GM12878 (cell line): ENCODE results near the gene PPP1R17. TPM values are rescaled to one million over a fixed set of nuclear protein-coding genes. Genes with fewer than 3 reads are reported as not detected.

ENCODE experiments used
- ATAC-seq: fragments of 200-7000 bp; cut with Tn5 transposase; 3 replicates; pipeline ENCODE4 v1.9.1; 2020; ENCODE audit warnings: mild to moderate bottlenecking, moderate library complexity
- BruUV-seq: library from RNA; stranded (reverse); fragments of 400-500 nt; replicated peaks from 2 replicates; lab custom pipeline; 2021; lab: Mats Ljungman, UMichigan
- CTCF ChIA-PET: fragments of 300-600 bp; sonication (Branson Sonifier 250); formaldehyde crosslinking; extraction: SDS; loops from one replicate; lab custom pipeline; 2021; ENCODE audit warnings: inconsistent platforms; lab: Yijun Ruan, JAX
- POLR2A ChIA-PET: fragments of 350-600 bp; formaldehyde crosslinking; extraction: SDS; loops from one replicate; lab custom pipeline; 2021; ENCODE audit warnings: inconsistent platforms; lab: Charles Lee
- RAD21 ChIA-PET: fragments of 300-600 bp; sonication (Branson Sonifier 250); formaldehyde crosslinking; loops from one replicate; lab custom pipeline; 2023; ENCODE audit warnings: antibody characterized with exemption; ENCODE audit not compliant: unreplicated experiment; lab: Charles Lee
- SMC1A ChIA-PET: fragments of 300-600 bp; sonication (Branson Sonifier 250); formaldehyde crosslinking; loops from one replicate; lab custom pipeline; 2023; ENCODE audit not compliant: unreplicated experiment, uncharacterized antibody; lab: Charles Lee
- DNase-seq: peaks from one replicate; pipeline ENCODE4 v3.0.0-alpha.2; 2011; ENCODE audit warnings: low read depth, low spot score
- FAIRE-seq: peaks from 3 replicates; lab custom pipeline; 2011; peaks lifted over from hg19 to GRCh38; lab: Jason Lieb, UNC
- H2AFZ ChIP-seq: 2 replicates; pipeline ENCODE4 v1.6.0; 2011; ENCODE audit warnings: low read depth, low read length, control low read depth; ENCODE audit not compliant: control insufficient read depth
- H3K27ac ChIP-seq: 2 replicates; pipeline ENCODE4 v1.5.1; 2011; ENCODE audit warnings: control low read depth; ENCODE audit not compliant: control insufficient read depth, insufficient read depth
- H3K27me3 ChIP-seq, 2 experiments: replicated peaks in 1 of 2; 2 replicates each; pipeline versions ENCODE4 v1.6.0 to v1.6.1; 2011; ENCODE audit warnings: low read length in 1 of 2; ENCODE audit not compliant: control insufficient read depth in 2 of 2, insufficient read depth in 2 of 2
- H3K36me3 ChIP-seq, 2 experiments: 2 replicates each; pipeline ENCODE4 v1.5.1; 2011; ENCODE audit warnings: low read length in 1 of 2; ENCODE audit not compliant: control insufficient read depth in 2 of 2, insufficient read depth in 2 of 2
- H3K4me1 ChIP-seq: 2 replicates; pipeline ENCODE4 v1.6.1; 2011; ENCODE audit warnings: mild to moderate bottlenecking, low read length, moderate library complexity, mixed read lengths; ENCODE audit not compliant: control insufficient read depth, insufficient read depth
- H3K4me2 ChIP-seq: 2 replicates; pipeline ENCODE4 v1.6.0; 2011; ENCODE audit warnings: control low read depth; ENCODE audit not compliant: control insufficient read depth, insufficient read depth
- H3K4me3 ChIP-seq: fragments of 200-600 bp; sonication (generic); 2 replicates; pipeline ENCODE4 v1.5.1; 2016
- H3K79me2 ChIP-seq: 2 replicates; pipeline ENCODE4 v1.6.0; 2011; ENCODE audit warnings: low read length; ENCODE audit not compliant: control insufficient read depth, insufficient read depth
- H3K9ac ChIP-seq: 2 replicates; pipeline ENCODE4 v1.8.0; 2011; ENCODE audit warnings: low read length, control low read depth, mixed read lengths; ENCODE audit not compliant: control insufficient read depth, insufficient read depth
- H3K9me3 ChIP-seq: replicated peaks from 3 replicates; pipeline ENCODE4 v1.5.1; 2011; ENCODE audit warnings: mild to moderate bottlenecking, low read length; ENCODE audit not compliant: control insufficient read depth, insufficient read depth
- H4K20me1 ChIP-seq: 2 replicates; pipeline ENCODE4 v1.6.0; 2011; ENCODE audit not compliant: control insufficient read depth, insufficient read depth
- CEBPZ ChIP-seq: fragments of 150-350 bp; IDR thresholded peaks from 2 replicates; pipeline ENCODE4 v1.6.1; 2016; ENCODE audit warnings: low read depth, low read length
- EZH2 ChIP-seq: IDR thresholded peaks from 2 replicates; pipeline ENCODE4 v1.6.1; 2012; ENCODE audit warnings: low read depth, mild to moderate bottlenecking, control low read depth, inconsistent platforms, low read length, borderline replicate concordance; ENCODE audit not compliant: control insufficient read depth
- FOXM1 ChIP-seq: IDR thresholded peaks from 2 replicates; pipeline ENCODE4 v1.6.1; 2012; ENCODE audit warnings: low read depth, mild to moderate bottlenecking, inconsistent platforms, low read length, moderate library complexity
- SREBF2 ChIP-seq: IDR thresholded peaks from 2 replicates; pipeline ENCODE4 v1.6.1; 2012; ENCODE audit warnings: mild to moderate bottlenecking, low read length
- WGBS: methylation state at CpG from one replicate; pipeline ENCODE4 v1.1.6; 2016; ENCODE audit warnings: low lambda C conversion rate; ENCODE audit not compliant: insufficient replicate concordance, insufficient coverage; ENCODE audit errors: missing lambda C conversion rate; 5-methylcytosine and 5-hydroxymethylcytosine counted together
- in situ Hi-C: fragments of 300-500 bp; cut with MboI; formaldehyde crosslinking; loops from 9 replicates; pipeline ENCODE4 v1.14.3; 2018; ENCODE audit warnings: mixed read lengths
- intact Hi-C: fragments of 100-400 bp; cut with micrococcal nuclease; formaldehyde crosslinking; loops from one replicate; pipeline ENCODE4 v1.14.2; 2022; ENCODE audit not compliant: unreplicated experiment
- polyA plus RNA-seq, 11 experiments: library from polyadenylated mRNA; depleted of rRNA in 4 of 11; unstranded in 6 of 11; stranded (reverse) in 5 of 11; fragments of >200 nt; fragmentation: Nextera tagmentation in 4 of 11; fragmentation: Illumina TruSeq in 1 of 11; extraction: Ambion mirVana in 4 of 11; extraction: Trizol in 1 of 11; gene quantifications; 1 replicate in 1 of 11; 2 replicates in 10 of 11; pipeline versions ENCODE4 v1.2.1 to v1.2.3, GENCODE V29; 2011 to 2016; ENCODE audit warnings: inconsistent platforms in 2 of 11, missing spikeins in 2 of 11, low read depth in 1 of 11
- total RNA-seq, 4 experiments: library from RNA; depleted of rRNA in 3 of 4; stranded (reverse); fragments of >200 nt in 3 of 4; fragmentation: Illumina TruSeq in 1 of 4; extraction: Trizol in 1 of 4; gene quantifications; 2 replicates each; pipeline versions ENCODE4 v1.2.1 to v1.2.3, GENCODE V29; 2013 to 2021

PPP1R17 gene
- total and polyA plus RNA-seq, 10 of the 15 experiments (the other 5 are each of a cell fraction or from before 2014, with no cell fraction given), result 0.05 to 0.28 (median 0.19) TPM; not detected in 7

DNA sequence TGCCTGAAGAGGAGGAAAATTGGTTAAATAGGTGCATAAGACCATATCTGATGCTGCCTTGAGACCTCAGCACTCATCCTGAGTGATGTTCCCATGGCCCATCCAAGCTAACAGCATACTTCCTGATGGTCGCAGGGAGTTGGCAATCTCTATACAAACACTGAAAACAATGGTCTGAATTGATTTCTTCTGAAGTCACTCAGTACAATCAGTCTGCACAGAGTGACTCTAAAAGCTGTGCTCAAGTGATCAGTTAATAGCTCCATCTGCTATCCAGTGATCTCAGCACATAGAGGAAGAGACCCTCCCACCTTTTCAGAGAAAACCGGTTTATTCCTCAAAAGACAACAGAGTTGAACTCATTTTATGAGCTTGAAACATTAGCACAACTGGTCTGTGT lies 3.9 kb downstream of the PPP1R17 start:
- no peaks in the 10 kb centered on the region for H3K79me2 ChIP-seq
- H2AFZ ChIP-seq, result no peak overlapping the region
- no peak overlapping the region for H3K4me3 ChIP-seq
- no peak overlapping the region for H3K9ac ChIP-seq
- ATAC-seq (no peak), FAIRE-seq (no peak), DNase-seq (no peak)
- H3K27me3 ChIP-seq, result no peaks in the 10 kb centered on the region; a peak in 2 of 4 replicates
- 82% methylated on average over 2 of the region's 2 CpGs for WGBS
- ChIA-PET SMC1A (interaction anchor here (0.6 to 3.0 kb wide), 4 partner anchors 12 to 202 kb away, joined by 3 to 9 read pairs (median 6); no protein-coding TSS in a partner anchor), POLR2A (interaction anchor here (1.2 kb wide), 1 partner anchor 11 kb away, joined by 4 read pairs; no protein-coding TSS in a partner anchor), RAD21 (no interaction called here), CTCF (interaction anchor here (0.9 to 2.6 kb wide), 2 partner anchors 11 to 202 kb away, joined by 3 to 12 read pairs; no protein-coding TSS in a partner anchor)
- in situ Hi-C loops (no loop called here), intact Hi-C loops (no loop called here)
- H4K20me1 ChIP-seq, result no peaks in the 10 kb centered on the region
- BruUV-seq, result no TSS peak
- H3K27ac ChIP-seq, result no peak overlapping the region
- H3K4me1 ChIP-seq, result peaks cover 19% of the 10 kb centered on the region
- H3K9me3 ChIP-seq, result no peaks in the 10 kb centered on the region
- no peak overlapping the region for H3K4me2 ChIP-seq
- no peaks in the 10 kb centered on the region for H3K36me3 ChIP-seq
- TF ChIP-seq EZH2 (no peak), FOXM1 (no peak), CEBPZ (no peak), SREBF2 (no peak)
